HG03571 (cell line): Measurements from ENCODE around the gene QSER1.
"Not testable (repeated sequence)": the region's sequence is repeated elsewhere in the genome, so short reads cannot be mapped to it uniquely, and the experiment has no call there.

Experiments
- ATAC-seq: cut with Tn5 transposase; IDR thresholded peaks from one replicate; pipeline ENCODE4 v1.9.1; 2021; ENCODE audit not compliant: unreplicated experiment

The QSER1 gene

DNA sequence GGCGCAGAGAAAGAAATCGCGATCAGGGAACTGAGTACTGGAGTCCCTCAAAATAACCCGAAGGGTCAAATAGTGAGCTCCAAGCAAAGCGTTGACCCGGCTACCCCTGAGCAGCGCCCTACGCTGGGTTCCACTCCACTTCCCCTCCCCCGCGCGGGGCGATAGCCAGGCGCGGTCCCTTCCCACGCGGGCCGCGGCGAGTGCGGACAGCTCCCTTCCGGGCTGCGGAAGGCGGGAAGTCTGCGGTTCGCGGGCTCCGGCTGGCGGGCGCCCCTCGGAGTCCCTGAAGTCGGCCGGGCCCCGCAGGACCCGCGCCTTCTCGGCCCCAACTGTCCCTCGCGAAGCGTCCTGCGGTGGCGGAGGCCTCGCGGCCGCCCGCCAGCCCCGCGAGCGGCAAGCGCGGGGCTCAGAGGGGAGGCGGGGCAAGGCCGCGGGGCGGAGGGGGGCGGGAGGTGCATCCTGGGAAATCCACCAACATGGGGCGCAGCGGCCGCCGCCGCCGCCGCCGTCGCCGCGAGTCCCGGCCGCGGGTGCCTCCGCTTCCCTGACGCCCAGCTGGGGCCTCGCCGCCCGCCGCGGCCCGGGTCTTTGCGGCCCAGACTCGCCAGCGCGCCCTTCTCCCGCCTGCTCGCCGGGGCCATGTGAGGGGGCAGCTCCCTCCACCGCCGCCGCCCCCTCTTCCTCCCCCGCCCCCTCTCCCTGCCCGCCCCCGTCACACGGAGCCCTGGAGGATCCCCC, at the start of gene QSER1:
Gene QSER1, plus strand, starts transcription at position 457 of the 738 bp plus-strand sequence. CDS start 315 bp downstream, outside the sequence.
- peak; percentile 63 for ATAC-seq

DNA sequence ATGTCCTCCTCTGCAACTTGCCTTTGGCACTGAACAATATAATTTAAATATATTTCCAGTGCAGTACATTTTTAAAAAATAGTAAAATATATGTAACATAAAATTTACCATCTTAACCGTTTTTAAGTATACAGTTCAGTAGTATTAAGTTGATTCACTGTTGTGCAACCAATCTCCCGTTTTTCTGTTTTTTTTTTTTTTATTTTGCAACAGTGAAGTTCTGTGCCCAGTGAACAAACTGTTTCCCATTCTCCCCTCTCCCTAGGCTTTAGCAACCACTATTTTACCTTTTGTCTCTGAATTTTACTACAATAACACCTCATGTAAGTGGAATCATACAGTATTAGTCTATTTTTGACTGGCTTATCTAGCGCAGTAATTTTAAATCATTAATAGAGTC, 49.1 kb upstream of the QSER1 start:
- ATAC-seq, result no peak

DNA sequence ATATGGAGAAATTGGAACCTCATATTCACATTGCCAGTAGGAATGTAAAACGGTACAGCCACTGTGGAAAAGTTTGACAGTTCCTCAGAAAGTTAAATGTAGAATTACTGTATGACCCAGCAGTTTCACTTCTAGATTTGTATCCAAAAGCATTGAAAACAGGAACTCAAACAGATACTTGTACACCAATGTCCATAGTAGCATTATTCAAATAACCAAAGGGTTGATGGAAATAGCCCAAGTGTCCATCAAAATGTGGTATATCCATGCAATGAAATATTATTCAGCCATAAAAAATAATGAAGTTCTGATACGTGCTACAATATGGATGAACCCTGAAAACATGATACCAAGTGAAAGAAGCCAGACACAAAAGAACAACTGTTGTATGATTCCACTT, 45.1 kb upstream of the QSER1 start:
- no peak for ATAC-seq

DNA sequence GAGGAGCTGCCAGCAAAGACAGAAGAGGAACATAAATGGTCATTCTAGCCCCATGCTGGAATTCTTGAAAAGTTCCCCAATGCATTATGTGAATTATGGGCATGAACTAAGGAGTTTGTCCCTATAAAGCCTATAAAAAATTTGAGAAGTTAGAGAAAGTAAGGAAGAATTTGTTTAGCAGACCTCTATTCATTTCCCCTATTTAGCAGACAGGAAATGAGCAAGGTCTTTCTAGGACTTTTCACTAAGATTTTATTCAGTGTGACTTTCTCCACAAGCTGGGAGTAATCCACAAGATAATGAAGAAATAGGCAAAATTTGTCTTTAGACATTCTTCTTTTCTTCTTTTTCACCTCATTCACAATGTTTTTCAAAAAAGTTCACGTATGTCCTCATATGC, 42.9 kb upstream of the QSER1 start:
- ATAC-seq, result no peak

DNA sequence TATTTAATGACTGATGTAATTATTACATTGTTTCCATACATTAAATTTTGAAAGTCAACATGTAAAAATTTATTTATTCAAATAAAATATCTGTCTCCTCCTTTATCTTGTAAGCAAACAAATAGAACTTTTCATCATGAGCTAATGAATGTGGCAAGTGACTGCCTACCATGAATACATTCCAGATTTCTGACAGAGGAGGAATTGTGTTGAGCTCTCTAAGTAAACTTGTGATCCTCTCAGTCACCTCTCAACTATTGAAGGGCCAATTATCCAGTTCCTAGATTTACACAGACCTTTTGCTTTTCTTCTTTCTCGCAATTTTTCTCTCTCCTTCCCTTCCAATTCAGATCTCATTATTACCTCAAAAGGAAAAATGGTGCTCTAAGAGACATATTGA, 41.4 kb upstream of the QSER1 start:
- no peak for ATAC-seq

DNA sequence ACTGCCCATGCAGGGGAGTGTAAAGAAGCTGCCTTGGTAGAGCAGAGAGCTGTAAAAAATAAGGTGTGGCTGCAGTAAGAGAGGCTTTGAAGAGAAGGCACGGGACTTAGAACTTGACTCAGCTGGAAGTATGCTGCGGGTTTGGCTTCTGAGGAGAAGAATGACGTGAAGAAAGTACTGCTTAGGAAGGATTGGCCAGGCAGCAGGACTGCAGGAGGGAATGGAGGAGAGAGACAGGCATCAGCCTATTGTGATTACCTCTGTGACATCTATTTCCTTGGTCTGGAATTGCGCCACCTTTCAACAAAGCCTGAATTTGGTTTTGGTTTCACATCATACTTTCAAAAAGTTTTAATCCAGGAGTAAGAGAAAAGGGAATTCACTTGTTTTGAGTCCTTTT, 40.4 kb upstream of the QSER1 start:
- no peak for ATAC-seq

DNA sequence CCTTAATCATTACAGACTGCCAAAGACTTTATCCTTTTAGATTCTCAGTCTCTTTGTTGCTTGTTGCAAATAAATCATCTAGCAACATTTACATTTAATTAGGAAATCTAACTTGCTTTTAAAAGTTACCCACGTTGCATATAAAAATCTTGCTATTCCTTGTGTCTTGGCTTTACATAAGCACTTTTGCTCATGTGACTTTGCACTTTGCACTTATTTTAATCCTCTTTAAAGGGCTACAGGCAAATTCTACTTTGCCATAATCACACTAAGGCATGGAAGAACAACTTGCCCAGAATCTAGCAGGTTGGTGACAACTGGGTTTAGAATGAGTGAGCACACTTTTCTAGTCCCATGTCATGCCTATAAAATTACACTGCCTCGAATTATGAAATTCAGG, 37.0 kb upstream of the QSER1 start:
- no peak for ATAC-seq

DNA sequence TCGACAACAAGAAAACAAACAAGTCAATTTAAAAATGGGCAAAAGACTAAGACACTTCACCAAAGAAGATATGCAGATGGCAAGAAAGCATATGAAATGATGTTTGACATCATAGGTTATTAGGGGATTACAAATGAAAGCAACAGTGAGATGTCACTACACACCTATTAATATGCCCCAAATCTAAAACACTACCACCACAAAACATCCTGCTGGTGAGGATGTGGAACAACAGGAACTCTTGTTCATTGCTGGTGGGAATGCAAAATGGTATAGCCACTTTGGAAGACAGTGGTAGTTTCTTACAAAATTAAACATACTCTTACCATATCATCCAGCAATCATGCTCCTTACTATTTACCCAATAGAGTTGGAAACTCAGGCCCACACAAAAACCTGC, 33.9 kb upstream of the QSER1 start:
- ATAC-seq, result no peak

DNA sequence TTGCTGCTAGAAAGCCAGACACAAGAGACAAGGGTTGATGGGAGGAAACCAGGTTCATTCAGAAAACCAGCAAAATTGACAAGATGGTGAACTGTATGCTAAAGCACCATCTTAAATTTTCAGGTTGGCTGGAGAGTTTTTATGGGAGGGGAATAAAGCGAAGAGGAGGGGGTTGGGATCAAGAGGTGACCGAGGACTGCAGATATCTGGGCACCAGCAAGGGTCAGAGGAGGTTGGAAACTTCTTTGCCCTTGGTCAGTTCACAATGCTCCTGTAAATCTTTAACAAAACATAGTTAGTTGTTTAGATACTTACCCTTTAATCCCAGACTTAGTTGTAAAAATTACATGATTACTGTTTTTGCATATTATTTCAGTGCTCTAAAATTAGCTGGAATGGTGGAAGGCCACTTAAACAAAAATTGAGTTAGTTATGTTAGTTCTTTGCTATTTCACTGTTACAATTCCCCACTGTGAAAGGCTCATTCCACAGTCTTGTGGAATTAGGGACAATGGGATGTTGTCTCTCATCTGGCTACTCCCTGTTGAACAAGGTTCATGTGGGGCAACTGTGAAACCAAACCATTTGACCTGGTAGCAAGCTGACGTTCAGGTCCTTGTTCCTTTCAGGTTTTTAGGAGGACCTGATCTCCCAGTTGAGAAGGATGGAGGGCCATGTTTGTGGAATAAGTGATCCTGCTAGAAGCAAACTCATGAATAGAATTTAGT, 30.6 kb upstream of the QSER1 start:
- no peak for ATAC-seq

DNA sequence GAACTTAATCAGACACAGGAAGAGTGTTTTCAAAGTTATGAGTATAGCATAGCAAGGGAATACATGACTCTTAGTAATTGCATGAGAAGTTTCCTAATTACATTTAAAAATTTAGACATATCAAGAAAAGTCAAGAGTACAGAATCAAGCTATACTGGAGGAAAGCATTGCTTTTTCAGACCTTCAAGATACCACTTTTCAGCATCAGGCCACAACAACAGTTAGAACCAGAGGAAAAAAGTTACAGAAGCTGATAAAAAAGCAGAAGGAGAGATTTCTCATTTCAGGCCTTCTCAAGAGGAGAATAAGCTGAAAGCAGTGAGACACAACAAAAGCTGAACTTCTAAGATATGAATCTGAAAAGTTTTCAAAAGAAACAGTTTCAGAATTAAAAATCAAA, 28.1 kb upstream of the QSER1 start:
- no peak for ATAC-seq

DNA sequence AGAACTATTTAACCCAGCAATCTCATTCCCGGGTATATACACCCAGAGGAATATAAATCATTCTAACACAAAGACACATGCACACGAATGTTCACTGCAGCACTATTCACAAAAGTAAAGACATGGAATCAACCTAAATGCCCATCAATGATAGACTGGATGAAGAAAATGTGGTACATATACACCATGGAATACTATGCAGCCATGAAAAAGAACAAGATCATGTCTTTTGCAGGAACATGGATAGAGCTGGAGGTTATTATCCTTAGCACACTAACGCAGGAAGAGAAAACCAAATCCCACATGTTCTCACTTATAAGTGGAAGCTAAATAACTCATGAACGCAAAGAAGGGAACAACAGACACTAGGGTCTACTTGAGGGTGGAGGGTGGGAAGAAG, 23.9 kb upstream of the QSER1 start:
- not testable (repeated sequence) for ATAC-seq

DNA sequence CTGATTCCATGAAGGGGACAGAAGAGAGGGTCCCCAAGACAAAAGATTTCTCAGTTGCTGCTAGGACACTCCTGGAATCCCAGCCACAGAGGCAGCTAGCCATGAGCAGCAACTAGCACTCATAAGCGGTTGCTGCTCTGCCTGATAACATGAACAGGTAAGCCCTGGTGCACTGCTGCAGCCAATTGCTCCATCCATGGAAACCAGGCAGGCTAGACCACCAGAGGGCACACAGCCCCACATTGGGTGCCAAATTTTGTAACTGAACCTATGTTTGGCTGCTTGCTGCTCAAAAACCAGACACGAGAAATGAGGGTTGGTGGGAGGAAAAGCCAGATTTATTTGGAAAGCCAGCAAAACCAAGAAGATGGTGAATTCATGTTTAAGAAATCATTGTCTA, 21.9 kb upstream of the QSER1 start:
- ATAC-seq, result no peak

DNA sequence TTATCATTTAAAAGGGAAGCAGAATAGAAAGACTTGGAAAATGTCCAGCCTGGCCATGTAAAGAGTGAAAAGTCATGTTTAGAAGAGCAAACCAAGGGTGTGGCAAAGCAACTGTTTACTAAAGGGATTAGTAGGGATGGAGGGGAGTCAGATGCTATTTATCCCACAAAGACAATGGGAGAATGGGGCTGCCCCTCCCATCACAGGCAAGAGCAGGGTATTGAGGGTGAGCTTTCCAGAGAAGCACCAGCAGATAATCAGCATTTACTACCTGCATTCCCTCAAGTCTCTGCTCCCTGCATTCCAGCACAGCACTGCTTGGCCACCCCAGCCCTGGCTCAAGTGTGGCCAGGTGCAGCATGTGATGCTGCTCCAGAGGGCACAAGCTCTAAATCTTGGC, 18.5 kb upstream of the QSER1 start:
- no peak for ATAC-seq

DNA sequence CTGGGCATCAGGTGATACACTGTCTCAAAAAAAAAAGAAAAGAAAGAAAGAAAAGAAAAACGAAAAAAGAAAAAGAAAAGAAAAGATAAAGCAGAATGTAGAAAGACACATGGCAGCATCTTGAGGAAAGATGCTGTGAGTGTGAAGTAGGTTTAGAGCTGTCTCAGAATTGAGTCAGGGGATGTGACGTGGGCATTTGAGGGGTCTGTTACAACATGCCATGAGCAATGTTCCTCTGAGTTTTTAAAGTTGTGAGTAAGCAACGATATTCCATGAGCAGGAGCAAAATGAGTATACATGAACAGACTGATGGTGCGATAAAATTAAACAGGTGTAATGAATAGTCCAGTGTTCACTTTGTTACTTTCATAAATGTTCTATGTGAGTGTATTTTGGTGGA, 11.3 kb upstream of the QSER1 start:
- ATAC-seq, result no peak

DNA sequence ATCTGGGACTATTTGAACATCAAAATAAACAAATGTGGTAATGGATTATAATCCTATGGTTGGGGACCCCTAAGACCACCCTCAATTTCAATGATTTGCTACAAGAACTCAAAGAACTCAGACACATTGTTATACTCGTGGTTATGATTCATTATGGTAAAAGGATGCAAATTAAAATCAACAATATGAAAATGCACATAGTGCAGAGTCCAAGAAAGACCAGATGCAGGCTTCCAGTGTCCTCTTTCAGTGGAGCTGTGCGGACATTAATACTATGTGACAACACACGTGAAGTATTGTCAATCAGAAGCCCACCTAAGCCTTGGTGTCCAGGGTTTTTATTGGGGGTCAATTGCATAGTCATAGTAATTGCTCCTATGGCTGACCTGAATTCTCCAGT, 9.2 kb upstream of the QSER1 start:
- no peak for ATAC-seq

DNA sequence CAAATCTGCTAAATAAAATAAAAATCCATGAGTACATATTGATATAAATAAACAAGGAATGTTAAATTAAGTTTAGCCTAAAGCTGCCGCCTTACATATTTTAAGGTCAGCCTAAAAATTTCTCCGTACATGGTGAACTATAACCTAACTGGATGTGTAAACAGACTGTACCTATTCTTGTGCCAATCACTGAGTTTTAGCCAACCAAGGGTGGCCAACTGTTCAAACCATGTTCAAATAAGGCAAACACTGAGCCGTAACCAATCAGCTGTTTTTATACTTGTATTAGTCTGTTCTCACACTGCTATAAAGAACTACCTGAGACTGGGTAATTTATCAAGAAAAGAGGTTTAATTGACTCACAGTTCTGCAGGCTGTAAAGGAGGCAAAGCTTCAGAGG, 8.6 kb upstream of the QSER1 start:
- ATAC-seq, result no peak

DNA sequence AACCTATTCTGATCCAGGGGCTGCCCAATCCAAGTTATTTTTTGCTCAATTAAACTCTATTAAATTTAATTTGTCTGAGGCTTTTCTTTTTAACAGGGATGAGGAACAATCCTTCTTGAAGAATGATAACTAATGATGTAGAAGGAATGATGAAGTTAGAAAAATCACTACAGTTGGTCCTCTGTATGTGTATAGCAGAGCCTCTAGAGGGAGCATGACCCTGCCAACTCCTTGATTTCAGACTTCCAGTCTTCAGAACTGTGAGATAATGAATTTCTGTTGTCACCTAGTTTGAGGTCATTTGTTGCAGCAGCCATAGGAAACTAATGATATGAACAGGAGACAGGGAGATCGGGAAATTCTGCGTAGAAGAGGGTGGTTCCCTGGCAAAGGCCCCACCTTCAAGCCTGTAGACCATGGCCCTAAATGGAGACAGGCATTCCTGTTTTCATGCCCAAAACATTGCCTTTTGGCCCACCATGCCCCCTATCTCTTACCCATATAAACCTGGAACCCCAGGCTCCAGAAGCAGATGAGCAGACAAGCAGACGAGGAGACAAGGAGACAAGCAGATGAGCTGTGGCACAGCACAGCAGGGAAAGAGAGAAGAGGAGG, 7.7 kb upstream of the QSER1 start:
- no peak for ATAC-seq

DNA sequence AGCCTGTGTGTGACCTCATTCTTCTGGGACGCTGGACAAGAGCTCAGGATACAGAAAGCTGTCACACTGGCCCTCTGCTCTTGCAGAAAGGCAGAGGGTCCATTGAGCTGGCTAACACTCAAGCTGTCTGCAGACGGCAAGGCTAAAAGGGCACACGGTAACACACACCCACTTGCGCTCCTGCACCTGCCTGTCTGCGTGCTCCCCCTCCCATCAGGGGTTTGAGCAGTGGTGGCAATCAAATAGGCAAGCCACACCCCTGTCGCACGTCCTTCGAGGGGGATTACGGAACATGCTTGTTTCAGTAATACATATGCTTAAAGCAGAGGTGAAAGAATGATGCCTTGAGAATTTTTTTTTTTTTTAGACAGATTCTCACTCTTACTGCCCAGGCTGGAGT, 7.1 kb upstream of the QSER1 start:
- no peak for ATAC-seq

DNA sequence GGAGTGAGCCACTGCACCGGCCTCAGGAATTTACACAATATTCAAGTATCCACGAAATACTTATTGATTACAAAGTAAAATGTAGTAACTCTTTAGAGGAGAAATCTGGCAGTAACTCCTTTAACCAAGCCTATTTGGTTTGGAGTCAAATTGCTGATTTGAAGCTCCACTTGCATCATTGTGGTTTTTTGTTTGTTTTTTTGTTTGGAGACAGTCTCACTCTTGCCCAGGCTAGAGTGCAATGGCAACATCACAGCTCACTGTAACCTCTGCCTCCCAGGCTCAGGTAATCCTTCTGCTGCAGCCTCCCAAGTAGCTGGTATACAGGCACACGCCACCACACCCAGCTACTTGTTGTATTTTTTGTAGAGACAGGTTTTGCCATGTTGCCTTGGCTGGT, 6.4 kb upstream of the QSER1 start:
- ATAC-seq, result no peak

DNA sequence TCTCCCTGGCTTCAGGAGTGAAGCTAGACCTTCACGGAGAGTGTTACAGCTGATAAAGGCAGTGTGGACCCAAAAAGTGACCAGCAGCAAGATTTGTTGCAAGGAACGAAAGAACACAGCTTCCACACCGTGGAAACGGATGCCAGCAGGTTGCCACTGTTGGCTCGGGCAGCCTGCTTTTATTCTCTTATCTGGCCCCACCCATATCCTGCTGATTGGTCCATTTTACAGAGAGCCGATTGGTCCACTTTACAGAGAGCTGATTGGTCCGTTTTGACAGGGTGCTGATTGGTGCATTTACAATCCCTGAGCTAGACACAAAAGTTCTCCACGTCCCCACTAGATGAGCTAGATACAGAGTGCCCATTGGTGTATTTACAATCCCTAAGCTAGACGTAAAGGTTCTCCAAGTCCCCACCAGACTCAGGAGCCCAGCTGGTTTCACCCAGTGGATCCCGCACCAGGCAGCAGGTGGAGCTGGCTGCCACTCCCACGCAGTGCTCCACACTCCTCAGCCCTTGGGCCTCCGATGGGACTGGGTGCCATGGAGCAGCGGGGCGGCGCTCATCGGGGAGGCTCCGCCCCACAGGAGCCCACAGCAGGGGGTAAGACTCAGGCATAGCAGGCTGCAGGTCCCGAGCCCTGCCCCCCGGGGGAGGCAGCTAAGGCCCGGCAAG, 4.8 kb upstream of the QSER1 start:
- not testable (repeated sequence) for ATAC-seq

DNA sequence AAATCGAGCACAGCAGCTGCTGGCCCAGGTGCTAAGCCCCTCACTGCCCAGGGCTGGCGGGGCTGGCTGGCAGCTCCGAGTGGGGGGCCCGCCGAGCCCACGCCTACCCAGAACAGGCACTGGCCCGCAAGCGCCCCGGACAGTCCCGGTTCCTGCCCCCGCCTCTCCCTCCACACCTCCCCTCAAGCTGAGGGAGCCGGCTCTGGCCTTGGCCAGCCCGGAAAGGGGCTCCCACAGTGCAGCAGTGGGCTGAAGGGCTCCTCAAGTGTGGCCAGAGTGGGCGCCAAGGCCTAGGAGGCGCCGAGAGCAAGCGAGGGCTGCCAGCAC, 4.3 kb upstream of the QSER1 start:
- not testable (repeated sequence) for ATAC-seq

DNA sequence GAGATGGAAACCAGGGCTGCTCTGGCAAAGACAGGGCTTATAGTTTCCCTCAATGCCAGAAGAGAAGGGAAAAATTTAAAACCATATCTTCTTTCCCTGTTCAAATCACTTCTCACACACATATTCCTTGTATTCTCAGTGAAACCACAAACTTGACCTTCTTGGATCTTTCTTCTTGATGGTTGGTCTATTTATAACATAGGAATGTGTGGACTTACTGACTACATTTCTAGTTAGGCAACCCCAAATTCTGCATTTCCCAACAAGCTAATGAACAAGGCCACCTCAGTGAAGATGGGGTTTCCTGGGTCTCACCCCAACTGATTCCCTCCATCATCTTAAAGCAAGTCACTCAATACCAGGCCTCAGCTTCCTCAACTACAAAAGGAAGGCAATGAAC, 3.8 kb upstream of the QSER1 start:
- no peak for ATAC-seq
